Mesendoderm (in vitro differentiated cells): ENCODE results near the gene SDR42E2.

Experiments used
- DNase-seq: peaks from one replicate; pipeline ENCODE4 v3.0.0; 2013
- H2AK5ac ChIP-seq: 2 replicates; pipeline ENCODE4 v1.6.1; 2013; ENCODE audit warnings: low read length, inconsistent platforms
- H2BK120ac ChIP-seq: 2 replicates; pipeline ENCODE4 v1.6.1; 2013; ENCODE audit warnings: low read depth, mild to moderate bottlenecking, low read length, moderate library complexity, mixed read lengths
- H2BK15ac ChIP-seq: replicated peaks from 2 replicates; pipeline ENCODE4 v1.6.1; 2013; ENCODE audit warnings: low read depth, mild to moderate bottlenecking, moderate library complexity
- H2BK5ac ChIP-seq: 2 replicates; pipeline ENCODE4 v1.6.1; 2013; ENCODE audit warnings: low read length, inconsistent platforms
- H3K18ac ChIP-seq: 2 replicates; pipeline ENCODE4 v1.6.1; 2013; ENCODE audit warnings: mild to moderate bottlenecking, low read length, mixed read lengths
- H3K23ac ChIP-seq: one replicate; pipeline ENCODE4 v1.6.1; 2013; ENCODE audit warnings: low read length
- H3K27ac ChIP-seq: 2 replicates; pipeline ENCODE4 v1.5.1; 2013; ENCODE audit warnings: low read depth, mild to moderate bottlenecking, inconsistent platforms, low read length, moderate library complexity
- H3K27me3 ChIP-seq: 2 replicates; pipeline ENCODE4 v1.6.1; 2013; ENCODE audit warnings: low read length, control low read depth, mild to moderate bottlenecking, inconsistent platforms; ENCODE audit not compliant: insufficient read depth, poor library complexity
- H3K36me3 ChIP-seq: 2 replicates; pipeline ENCODE4 v1.6.1; 2013; ENCODE audit warnings: low read length, inconsistent platforms; ENCODE audit not compliant: control insufficient read depth, insufficient read depth
- H3K4ac ChIP-seq: one replicate; pipeline ENCODE4 v1.6.1; 2013; ENCODE audit warnings: low read depth, mild to moderate bottlenecking, low read length, moderate library complexity
- H3K4me1 ChIP-seq: 2 replicates; pipeline ENCODE4 v1.6.1; 2013; ENCODE audit warnings: low read depth, low read length, inconsistent platforms; ENCODE audit not compliant: control insufficient read depth
- H3K4me2 ChIP-seq: 2 replicates; pipeline ENCODE4 v1.6.1; 2013; ENCODE audit warnings: low read length
- H3K4me3 ChIP-seq: 2 replicates; pipeline ENCODE4 v1.5.1; 2013; ENCODE audit warnings: mild to moderate bottlenecking, low read length
- H3K56ac ChIP-seq: one replicate; pipeline ENCODE4 v1.6.1; 2013; ENCODE audit warnings: low read length
- H3K79me1 ChIP-seq: 2 replicates; pipeline ENCODE4 v1.6.1; 2013; ENCODE audit warnings: low read length, inconsistent platforms
- H3K79me2 ChIP-seq: 2 replicates; pipeline ENCODE4 v1.6.1; 2013; ENCODE audit warnings: mild to moderate bottlenecking, low read length; ENCODE audit not compliant: control insufficient read depth, insufficient read depth
- H3K9ac ChIP-seq: 2 replicates; pipeline ENCODE4 v1.6.1; 2013; ENCODE audit warnings: low read length, inconsistent platforms
- H4K5ac ChIP-seq: one replicate; pipeline ENCODE4 v1.6.1; 2013; ENCODE audit warnings: low read length
- H4K8ac ChIP-seq: one replicate; pipeline ENCODE4 v1.6.1; 2013; ENCODE audit warnings: low read depth, mild to moderate bottlenecking, control low read depth, low read length, moderate library complexity
- WGBS: extraction: QIAGEN DNeasy Blood & Tissue Kit; methylation state at CpG from one replicate; pipeline ENCODE4 v1.1.7; 2013; ENCODE audit warnings: low lambda C conversion rate, missing lambda C conversion rate; ENCODE audit not compliant: insufficient coverage; ENCODE audit errors: extremely low coverage; 5-methylcytosine and 5-hydroxymethylcytosine counted together

SDR42E2 gene

DNA sequence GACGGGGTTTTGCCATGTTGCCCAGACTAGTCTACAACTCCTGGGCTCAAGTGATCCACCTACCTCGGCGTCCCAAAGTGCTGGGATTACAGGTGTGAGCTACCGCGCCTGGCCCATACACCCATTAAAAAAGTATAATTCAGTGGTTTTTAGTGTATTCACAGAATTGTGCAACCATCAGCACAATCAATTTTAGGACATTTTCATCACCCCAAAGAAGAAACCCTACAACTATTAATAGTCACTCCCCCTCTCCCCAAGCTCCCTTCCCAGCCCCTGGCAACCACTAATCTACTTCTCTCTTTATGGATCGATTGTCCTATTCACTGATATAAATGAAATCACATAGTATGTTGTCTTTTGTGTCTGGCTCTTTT, 39.9 kb downstream of the SDR42E2 start:
- no peak overlapping the region for H3K4me2 ChIP-seq
- no peak overlapping the region for H3K9ac ChIP-seq
- no peak overlapping the region for H2BK5ac ChIP-seq
- H3K79me1 ChIP-seq, result no peaks in the 10 kb centered on the region
- H2AK5ac ChIP-seq, result no peak overlapping the region
- H3K27me3 ChIP-seq, result no peaks in the 10 kb centered on the region
- no CpG with 5 or more reads among the region's 6 CpGs for WGBS
- H4K5ac ChIP-seq, result no peak overlapping the region
- H3K4me3 ChIP-seq, result no peak overlapping the region
- H3K23ac ChIP-seq, result no peak overlapping the region
- no peaks in the 10 kb centered on the region for H3K79me2 ChIP-seq
- no peak overlapping the region for H2BK120ac ChIP-seq
- no peak overlapping the region for H2BK15ac ChIP-seq
- no peak overlapping the region for H3K4ac ChIP-seq
- no peak overlapping the region for H3K18ac ChIP-seq
- no peaks in the 10 kb centered on the region for H3K4me1 ChIP-seq
- H3K56ac ChIP-seq, result no peak overlapping the region
- H3K27ac ChIP-seq, result no peak overlapping the region
- H3K36me3 ChIP-seq, result no peaks in the 10 kb centered on the region
- no peak for DNase-seq
- no peak overlapping the region for H4K8ac ChIP-seq

DNA sequence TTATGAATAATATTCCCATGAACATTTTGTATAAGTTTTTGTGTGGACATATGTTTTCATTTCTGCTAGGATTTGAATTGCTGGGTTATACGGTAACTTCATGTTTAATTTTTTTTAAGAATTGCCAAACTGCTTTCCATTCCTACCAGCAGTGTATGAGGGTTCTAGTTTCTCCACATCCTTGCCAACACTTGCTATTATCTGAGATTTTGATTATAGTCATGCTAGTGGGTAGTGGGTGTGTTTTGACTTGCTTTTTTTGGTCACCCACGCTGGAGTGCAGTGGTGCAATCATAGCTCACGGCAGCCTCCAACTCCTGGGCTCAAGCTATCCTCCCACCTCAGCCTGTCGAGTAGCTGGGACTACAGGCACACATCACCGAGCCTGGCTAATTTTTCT, 40.8 kb downstream of the SDR42E2 start:
- Histone ChIP-seq H3K23ac (no peak overlapping the region), H2BK120ac (no peak overlapping the region), H3K56ac (no peak overlapping the region), H3K9ac (no peak overlapping the region), H2AK5ac (no peak overlapping the region), H3K79me1 (peaks cover 5% of the 10 kb centered on the region), H4K5ac (no peak overlapping the region), H3K4me1 (no peaks in the 10 kb centered on the region), H3K79me2 (no peaks in the 10 kb centered on the region), H3K4ac (no peak overlapping the region), H3K36me3 (no peaks in the 10 kb centered on the region), H3K4me2 (no peak overlapping the region), H4K8ac (no peak overlapping the region), H3K18ac (no peak overlapping the region), H3K27me3 (no peaks in the 10 kb centered on the region), H2BK5ac (no peak overlapping the region), H3K27ac (no peak overlapping the region), H3K4me3 (no peak overlapping the region), H2BK15ac (no peak overlapping the region)
- no peak for DNase-seq
- no CpG with 5 or more reads among the region's 5 CpGs for WGBS

DNA sequence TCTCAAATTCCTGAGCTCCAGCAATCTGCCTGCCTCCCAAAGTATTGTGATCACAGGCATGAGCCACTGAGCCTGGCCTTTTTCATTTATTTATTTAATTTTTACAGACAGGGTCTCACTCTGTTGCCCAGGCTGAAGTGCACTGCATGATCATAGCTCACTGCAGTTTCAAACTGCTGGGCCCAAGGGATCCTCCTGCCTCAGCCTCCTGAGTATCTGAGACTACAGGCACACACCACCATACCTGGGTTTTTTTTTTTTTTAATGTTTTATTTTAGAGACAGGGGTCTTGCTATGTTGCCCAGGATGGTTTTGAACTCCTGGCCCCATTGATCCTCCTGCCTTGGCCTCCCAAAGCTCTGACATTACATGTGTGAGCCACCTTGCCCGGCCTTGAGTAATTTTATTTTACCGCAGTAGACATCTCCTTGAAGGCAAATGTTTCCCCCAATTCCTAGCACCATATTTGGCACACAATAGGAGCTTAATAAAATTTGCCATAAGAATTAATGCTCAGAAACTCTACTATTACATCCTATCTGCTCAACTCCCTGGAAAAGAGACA, 41.9 kb downstream of the SDR42E2 start:
- no peak overlapping the region for H2BK5ac ChIP-seq
- no peaks in the 10 kb centered on the region for H3K79me2 ChIP-seq
- no peaks in the 10 kb centered on the region for H3K27me3 ChIP-seq
- H3K23ac ChIP-seq, result no peak overlapping the region
- no peak overlapping the region for H3K27ac ChIP-seq
- H3K4ac ChIP-seq, result no peak overlapping the region
- no peaks in the 10 kb centered on the region for H3K36me3 ChIP-seq
- no peak overlapping the region for H2BK120ac ChIP-seq
- H3K18ac ChIP-seq, result no peak overlapping the region
- no peak overlapping the region for H2AK5ac ChIP-seq
- H3K4me1 ChIP-seq, result no peaks in the 10 kb centered on the region
- no peak overlapping the region for H3K56ac ChIP-seq
- peaks cover 5% of the 10 kb centered on the region for H3K79me1 ChIP-seq
- H4K8ac ChIP-seq, result no peak overlapping the region
- no peak for DNase-seq
- H3K4me2 ChIP-seq, result no peak overlapping the region
- no peak overlapping the region for H3K9ac ChIP-seq
- no CpG with 5 or more reads among the region's 2 CpGs for WGBS
- H3K4me3 ChIP-seq, result no peak overlapping the region
- H4K5ac ChIP-seq, result no peak overlapping the region
- H2BK15ac ChIP-seq, result no peak overlapping the region

DNA sequence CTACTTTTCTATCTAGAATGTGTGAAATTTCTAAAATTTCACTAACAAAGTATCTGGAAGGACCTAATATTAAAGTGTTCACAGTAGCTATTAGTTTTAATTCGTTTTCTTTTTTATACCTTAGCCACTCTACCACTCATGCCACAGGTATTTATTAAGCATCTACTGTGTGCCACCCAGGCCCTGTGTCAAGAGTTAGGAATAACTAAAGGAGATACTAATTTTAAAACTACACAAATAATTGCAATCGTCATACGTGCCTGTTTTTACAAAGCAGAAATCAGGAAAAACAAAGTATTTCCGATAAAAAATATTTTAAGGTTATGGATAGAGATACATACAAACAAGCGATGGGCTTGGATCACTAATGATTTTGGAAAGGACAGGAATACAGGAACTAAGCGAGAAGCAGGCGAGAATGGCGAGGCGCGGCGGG, 43.3 kb downstream of the SDR42E2 start:
- H3K27ac ChIP-seq, result no peak overlapping the region
- no peak overlapping the region for H2BK120ac ChIP-seq
- no peaks in the 10 kb centered on the region for H3K4me1 ChIP-seq
- no peak overlapping the region for H4K8ac ChIP-seq
- H3K4me2 ChIP-seq, result peak overlapping the region; percentile 15
- no peak overlapping the region for H2BK5ac ChIP-seq
- H3K18ac ChIP-seq, result no peak overlapping the region
- H2BK15ac ChIP-seq, result no peak overlapping the region
- no peak for DNase-seq
- H3K79me1 ChIP-seq, result peaks cover 5% of the 10 kb centered on the region
- no peaks in the 10 kb centered on the region for H3K79me2 ChIP-seq
- no peak overlapping the region for H3K4ac ChIP-seq
- no peak overlapping the region for H2AK5ac ChIP-seq
- no CpG with 5 or more reads among the region's 11 CpGs for WGBS
- H3K27me3 ChIP-seq, result no peaks in the 10 kb centered on the region
- peak overlapping the region; percentile 75 for H3K56ac ChIP-seq
- peak overlapping the region; percentile 38 for H3K9ac ChIP-seq
- H4K5ac ChIP-seq, result no peak overlapping the region
- H3K23ac ChIP-seq, result no peak overlapping the region
- H3K36me3 ChIP-seq, result no peaks in the 10 kb centered on the region
- H3K4me3 ChIP-seq, result no peak overlapping the region

DNA sequence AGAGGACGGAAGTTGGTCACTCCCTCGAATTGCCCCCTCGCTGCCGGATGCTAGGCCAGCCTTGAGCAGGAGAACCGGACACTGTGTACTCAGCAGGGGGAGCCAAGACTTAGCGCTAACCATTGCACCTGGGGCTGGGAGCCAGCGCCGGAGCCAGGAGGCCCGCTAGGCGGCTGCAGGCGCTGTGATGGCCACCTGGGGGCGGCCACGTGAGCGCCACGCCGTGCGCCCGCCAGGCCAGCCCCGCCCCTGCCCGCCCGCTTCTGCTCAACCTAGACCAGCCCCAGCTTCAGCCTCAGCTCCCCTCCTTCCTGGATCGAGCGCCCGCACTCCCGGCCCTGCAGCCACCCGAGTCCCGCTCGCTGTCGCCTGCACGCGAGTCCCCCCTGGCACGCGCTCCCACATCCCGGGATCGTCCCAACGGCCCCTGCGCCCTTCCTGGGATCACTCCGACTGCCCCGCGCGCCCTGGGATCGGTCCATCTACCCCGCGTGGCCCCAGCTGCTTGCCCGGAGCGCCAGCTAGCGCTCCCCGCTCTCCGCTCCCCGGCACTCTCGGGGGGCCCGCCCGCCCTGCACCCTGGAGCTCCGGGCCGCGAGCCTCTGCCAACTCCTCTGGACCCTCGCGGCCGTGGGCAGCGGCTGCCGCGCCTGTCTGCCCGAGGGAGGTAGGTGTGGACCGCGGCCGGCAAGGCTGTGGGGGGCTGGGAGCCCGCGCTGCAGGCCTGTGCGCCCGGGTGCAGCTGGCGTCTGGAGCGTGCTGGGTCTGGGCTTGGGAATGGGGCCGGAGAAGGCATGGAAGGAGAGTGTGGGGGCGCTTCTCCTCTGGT, 43.9 kb downstream of the SDR42E2 start, which contains the start of gene EEF2K:
Gene EEF2K, plus strand, starts transcription at position 266 of the 829 bp plus-strand sequence. CDS start 19,452 bp downstream, outside the sequence.
- no peak within 1 kb of the TSS for H2BK5ac ChIP-seq
- H3K4me1 ChIP-seq, result no peaks in the 10 kb centered on the region
- H3K36me3 ChIP-seq, result no peaks in the 10 kb centered on the region
- no peak within 1 kb of the TSS for H2BK15ac ChIP-seq
- H2AK5ac ChIP-seq, result no peak within 1 kb of the TSS
- peak; percentile 97 for DNase-seq
- peak within 1 kb of the TSS; percentile 90 for H3K9ac ChIP-seq
- H2BK120ac ChIP-seq, result no peak within 1 kb of the TSS
- peak within 1 kb of the TSS; percentile 66 for H3K23ac ChIP-seq
- H3K18ac ChIP-seq, result no peak within 1 kb of the TSS
- no peaks in the 10 kb centered on the region for H3K79me2 ChIP-seq
- no peaks in the 10 kb centered on the region for H3K27me3 ChIP-seq
- no peak within 1 kb of the TSS for H3K4ac ChIP-seq
- H3K4me3 ChIP-seq, result peak within 1 kb of the TSS; percentile 79
- H3K27ac ChIP-seq, result no peak within 1 kb of the TSS
- H3K4me2 ChIP-seq, result peak within 1 kb of the TSS; percentile 96
- H3K56ac ChIP-seq, result peak within 1 kb of the TSS; percentile 98
- H4K8ac ChIP-seq, result no peak within 1 kb of the TSS
- H3K79me1 ChIP-seq, result peaks cover 7% of the 10 kb centered on the region
- WGBS, result no CpG with 5 or more reads among the region's 74 CpGs
- no peak within 1 kb of the TSS for H4K5ac ChIP-seq
